ENCODE data around the gene AOPEP.
"Not testable (repeated sequence)": the region's sequence is repeated elsewhere in the genome, so short reads cannot be mapped to it uniquely, and the experiment has no call there.

Gene AOPEP

GRCh38 chr9:94819161-94819687 is 92.7 kb downstream of the AOPEP start:
- DNase-seq = no peak

GRCh38 chr9:94821098-94821887 is 94.8 kb downstream of the AOPEP start:
- DNase-seq = no peak

GRCh38 chr9:94822273-94822672 is 95.8 kb downstream of the AOPEP start:
- no peak for DNase-seq

- no peak for DNase-seq
Observed at GRCh38 chr9:94823710-94824109, 97.2 kb downstream of the AOPEP start.

GRCh38 chr9:94824411-94824810 is 97.9 kb downstream of the AOPEP start:
- DNase-seq = no peak

GRCh38 chr9:94824913-94825610 is 98.6 kb downstream of the AOPEP start:
- no peak for DNase-seq

GRCh38 chr9:94825611-94825958 is 99.1 kb downstream of the AOPEP start:
- no peak for DNase-seq

GRCh38 chr9:94826044-94826443 is 99.5 kb downstream of the AOPEP start:
- no peak for DNase-seq

GRCh38 chr9:94826644-94827410 is 100.3 kb downstream of the AOPEP start:
- DNase-seq = no peak

GRCh38 chr9:94827584-94828304 is 101.2 kb downstream of the AOPEP start:
- DNase-seq = no peak

- DNase-seq = no peak
Observed at GRCh38 chr9:94829380-94830070, 103.0 kb downstream of the AOPEP start.

- DNase-seq = not testable (repeated sequence)
Observed at GRCh38 chr9:94830071-94830604, 103.6 kb downstream of the AOPEP start.

GRCh38 chr9:94833802-94834201 is 107.3 kb downstream of the AOPEP start:
- DNase-seq = no peak

- DNase-seq = no peak
Observed at GRCh38 chr9:94837404-94837803, 110.9 kb downstream of the AOPEP start.

- DNase-seq = no peak
Observed at GRCh38 chr9:94839398-94839797, 112.9 kb downstream of the AOPEP start.

- DNase-seq = no peak
Observed at GRCh38 chr9:94840738-94841137, 114.2 kb downstream of the AOPEP start.

- no peak for DNase-seq
Observed at GRCh38 chr9:94843134-94843533, 116.6 kb downstream of the AOPEP start.

- no peak for DNase-seq
Observed at GRCh38 chr9:94846739-94847138, 120.2 kb downstream of the AOPEP start.

- no peak for DNase-seq
Observed at GRCh38 chr9:94847486-94847885, 121.0 kb downstream of the AOPEP start.

- not testable (repeated sequence) for DNase-seq
Observed at GRCh38 chr9:94848791-94849190, 122.3 kb downstream of the AOPEP start.

GRCh38 chr9:94850540-94851434 is 124.3 kb downstream of the AOPEP start:
- no peak for DNase-seq

All from NCI-H1048 (cell line).